ENCODE data around the gene TSGA10.

TSGA10 gene

GRCh38 chr2:99183025-99183424, 28.3 kb upstream of the TSGA10 start:
- DNase-seq (ENCODE audit: low read depth, low spot score) = no peak

DNA sequence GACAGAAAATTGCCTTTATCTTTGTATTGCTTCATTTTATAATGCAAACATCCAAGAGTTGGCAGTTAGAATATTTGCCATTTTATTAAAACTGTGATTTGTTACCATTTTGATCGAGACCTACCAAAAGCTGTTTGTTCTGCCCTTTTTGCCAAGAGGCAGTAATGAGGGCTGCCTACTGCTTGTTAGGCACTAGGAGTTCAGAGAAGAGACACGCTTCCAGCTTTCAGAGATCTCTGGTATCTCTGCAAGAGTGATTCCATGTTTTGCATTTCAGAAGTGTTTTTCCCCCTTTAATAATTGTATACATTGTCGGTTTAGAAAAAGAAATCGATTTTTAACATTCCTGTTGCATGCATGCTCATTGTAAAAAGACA, 26.9 kb upstream of the TSGA10 start:
- no peaks in the 10 kb centered on the region for H3K9me3 ChIP-seq (ENCODE audit: control insufficient read depth, insufficient read depth, low read length)
- peak overlapping the region; percentile 81; the same call in 1 of the 2 replicates for H3K4me3 ChIP-seq (ENCODE audit: low read length)
- no peaks in the 10 kb centered on the region for H3K36me3 ChIP-seq (ENCODE audit: control insufficient read depth, insufficient read depth, low read length)
- no peak for DNase-seq (ENCODE audit: low read depth, low spot score)
- no peak overlapping the region for H3K27ac ChIP-seq (ENCODE audit: low read length)
- WGBS (ENCODE audit: insufficient coverage, insufficient read length) = no CpG with 5 or more reads among the region's 4 CpGs
- H3K4me1 ChIP-seq (ENCODE audit: control insufficient read depth, insufficient read depth, low read length) = no peaks in the 10 kb centered on the region; the same call in 1 of the 2 replicates
- H3K27me3 ChIP-seq (ENCODE audit: control insufficient read depth, insufficient read depth, low read length) = no peaks in the 10 kb centered on the region

More at GRCh38 chr2:99183025-99183424, 28.3 kb upstream of the TSGA10 start:
- no peaks in the 10 kb centered on the region for H3K27me3 ChIP-seq (ENCODE audit: control insufficient read depth, insufficient read depth, low read length)
- H3K4me3 ChIP-seq (ENCODE audit: low read length) = no peak overlapping the region
- WGBS (ENCODE audit: insufficient coverage, insufficient read length) = no CpG with 5 or more reads among the region's 3 CpGs
- no peak overlapping the region for H3K27ac ChIP-seq (ENCODE audit: low read length)
- H3K4me1 ChIP-seq (ENCODE audit: control insufficient read depth, insufficient read depth, low read length) = no peaks in the 10 kb centered on the region; the same call in 1 of the 2 replicates
- H3K36me3 ChIP-seq (ENCODE audit: control insufficient read depth, insufficient read depth, low read length) = no peaks in the 10 kb centered on the region
- H3K9me3 ChIP-seq (ENCODE audit: control insufficient read depth, insufficient read depth, low read length) = no peaks in the 10 kb centered on the region; the same call in 1 of the 2 replicates

GRCh38 chr2:99180755-99181623, 26.2 kb upstream of the TSGA10 start, which contains the start of the genes MITD1 and MRPL30:
TSS of gene MITD1 (minus strand) at chr2:99181058. CDS start at chr2:99180981, 77 bp downstream.
TSS of gene MRPL30 (plus strand) at chr2:99181184. CDS start at chr2:99186204, 5,020 bp downstream.
- Histone ChIP-seq H3K27ac (ENCODE audit: low read length) (no peak within 1 kb of the TSS), H3K36me3 (ENCODE audit: control insufficient read depth, insufficient read depth, low read length) (no peaks in the 10 kb centered on the region), H3K4me3 (ENCODE audit: low read length) (peak within 1 kb of the TSS; percentile 81; the same call in 1 of the 2 replicates), H3K27me3 (ENCODE audit: control insufficient read depth, insufficient read depth, low read length) (no peaks in the 10 kb centered on the region), H3K9me3 (ENCODE audit: control insufficient read depth, insufficient read depth, low read length) (no peaks in the 10 kb centered on the region), H3K4me1 (ENCODE audit: control insufficient read depth, insufficient read depth, low read length) (no peaks in the 10 kb centered on the region; the same call in 1 of the 2 replicates)
- DNase-seq (ENCODE audit: low read depth, low spot score) = peak; percentile 92
- no CpG with 5 or more reads among the region's 39 CpGs for WGBS (ENCODE audit: insufficient coverage, insufficient read length)

DNA sequence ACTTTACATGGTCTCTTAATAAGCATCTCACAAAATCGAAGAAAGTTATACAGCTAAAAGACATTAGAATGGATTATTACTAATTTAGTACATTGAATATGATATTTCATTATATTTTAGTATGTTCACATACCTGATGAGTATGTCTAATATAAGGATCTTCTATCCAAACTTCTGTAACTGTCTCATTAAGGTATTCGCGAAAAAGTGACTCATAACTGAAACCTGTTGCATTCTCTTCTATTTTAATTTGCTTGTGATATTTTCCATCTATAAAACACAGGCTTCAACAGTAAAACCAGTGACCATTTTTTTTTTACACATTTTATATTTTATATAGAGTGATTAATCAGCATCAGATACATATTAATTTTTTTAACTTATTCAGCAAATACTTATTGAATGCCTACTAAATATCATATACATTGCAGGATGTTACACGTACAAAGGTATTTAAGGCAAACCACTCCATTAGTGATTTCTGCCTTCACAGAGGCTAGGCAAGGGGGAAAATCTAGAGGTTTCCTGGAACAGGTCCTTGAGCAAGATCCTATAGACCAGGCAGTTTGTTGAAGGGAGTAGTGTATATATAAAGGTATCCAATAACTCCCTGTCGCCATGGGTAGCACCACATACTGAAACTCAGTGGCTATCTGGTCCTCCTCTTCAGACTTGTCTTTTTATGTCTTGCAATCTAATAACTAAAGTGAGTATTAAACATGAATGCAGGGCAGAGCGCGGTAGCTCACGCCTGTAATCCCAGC, 16.8 kb upstream of the TSGA10 start:
- Histone ChIP-seq H3K36me3 (ENCODE audit: control insufficient read depth, insufficient read depth, low read length) (no peaks in the 10 kb centered on the region; the same call in 1 of the 2 replicates), H3K9me3 (ENCODE audit: control insufficient read depth, insufficient read depth, low read length) (no peaks in the 10 kb centered on the region), H3K27me3 (ENCODE audit: control insufficient read depth, insufficient read depth, low read length) (no peaks in the 10 kb centered on the region; the same call in 1 of the 2 replicates), H3K27ac (ENCODE audit: low read length) (no peak overlapping the region), H3K4me3 (ENCODE audit: low read length) (no peak overlapping the region), H3K4me1 (ENCODE audit: control insufficient read depth, insufficient read depth, low read length) (no peaks in the 10 kb centered on the region)
- DNase-seq (ENCODE audit: low read depth, low spot score) = no peak
- no CpG with 5 or more reads among the region's 8 CpGs for WGBS (ENCODE audit: insufficient coverage, insufficient read length)

- no peak for DNase-seq (ENCODE audit: low read depth, low spot score)
- H3K36me3 ChIP-seq (ENCODE audit: control insufficient read depth, insufficient read depth, low read length) = no peaks in the 10 kb centered on the region; the same call in 1 of the 2 replicates
- H3K4me1 ChIP-seq (ENCODE audit: control insufficient read depth, insufficient read depth, low read length) = no peaks in the 10 kb centered on the region
- H3K27ac ChIP-seq (ENCODE audit: low read length) = no peak overlapping the region
- no peak overlapping the region for H3K4me3 ChIP-seq (ENCODE audit: low read length)
- no peaks in the 10 kb centered on the region; the same call in 1 of the 2 replicates for H3K27me3 ChIP-seq (ENCODE audit: control insufficient read depth, insufficient read depth, low read length)
- H3K9me3 ChIP-seq (ENCODE audit: control insufficient read depth, insufficient read depth, low read length) = no peaks in the 10 kb centered on the region
- WGBS (ENCODE audit: insufficient coverage, insufficient read length) = no CpG with 5 or more reads among the region's 1 CpG
Observed at GRCh38 chr2:99169534-99169933, 14.8 kb upstream of the TSGA10 start.

- Histone ChIP-seq H3K9me3 (ENCODE audit: control insufficient read depth, insufficient read depth, low read length) (no peaks in the 10 kb centered on the region), H3K4me3 (ENCODE audit: low read length) (no peak overlapping the region), H3K36me3 (ENCODE audit: control insufficient read depth, insufficient read depth, low read length) (no peaks in the 10 kb centered on the region; the same call in 1 of the 2 replicates), H3K27ac (ENCODE audit: low read length) (no peak overlapping the region), H3K27me3 (ENCODE audit: control insufficient read depth, insufficient read depth, low read length) (no peaks in the 10 kb centered on the region; the same call in 1 of the 2 replicates), H3K4me1 (ENCODE audit: control insufficient read depth, insufficient read depth, low read length) (no peaks in the 10 kb centered on the region)
- no CpG with 5 or more reads among the region's 5 CpGs for WGBS (ENCODE audit: insufficient coverage, insufficient read length)
- DNase-seq (ENCODE audit: low read depth, low spot score) = no peak
Observed at GRCh38 chr2:99166218-99166617, 11.5 kb upstream of the TSGA10 start.

- H3K27ac ChIP-seq (ENCODE audit: low read length) = no peak overlapping the region
- WGBS (ENCODE audit: insufficient coverage, insufficient read length) = no CpG with 5 or more reads among the region's 4 CpGs
- H3K27me3 ChIP-seq (ENCODE audit: control insufficient read depth, insufficient read depth, low read length) = no peaks in the 10 kb centered on the region
- no peak overlapping the region for H3K4me3 ChIP-seq (ENCODE audit: low read length)
- no peaks in the 10 kb centered on the region for H3K4me1 ChIP-seq (ENCODE audit: control insufficient read depth, insufficient read depth, low read length)
- H3K9me3 ChIP-seq (ENCODE audit: control insufficient read depth, insufficient read depth, low read length) = no peaks in the 10 kb centered on the region
- DNase-seq (ENCODE audit: low read depth, low spot score) = no peak
- no peaks in the 10 kb centered on the region; the same call in 1 of the 2 replicates for H3K36me3 ChIP-seq (ENCODE audit: control insufficient read depth, insufficient read depth, low read length)
Observed at GRCh38 chr2:99159594-99159993, 4.9 kb upstream of the TSGA10 start.

DNA sequence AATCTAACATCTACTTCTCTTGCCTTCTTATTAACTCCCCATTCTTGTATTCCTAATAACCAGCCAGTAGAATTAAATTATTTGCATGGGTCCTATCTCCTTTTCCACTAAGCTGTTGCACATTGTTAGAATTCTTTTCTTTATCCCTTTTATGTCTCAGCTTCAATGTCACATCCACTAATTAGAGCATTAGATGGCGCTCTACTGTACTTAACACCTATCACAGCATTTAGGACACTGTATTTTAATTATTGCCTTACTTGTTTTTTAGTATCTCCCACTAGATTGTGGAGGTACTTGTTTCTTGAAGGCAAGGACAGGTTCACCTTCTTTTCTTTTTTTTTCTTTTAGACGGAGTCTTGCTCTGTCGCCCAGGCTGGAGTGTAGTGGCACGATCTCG, 3.9 kb upstream of the TSGA10 start:
- no peaks in the 10 kb centered on the region for H3K27me3 ChIP-seq (ENCODE audit: control insufficient read depth, insufficient read depth, low read length)
- no CpG with 5 or more reads among the region's 5 CpGs for WGBS (ENCODE audit: insufficient coverage, insufficient read length)
- H3K27ac ChIP-seq (ENCODE audit: low read length) = no peak overlapping the region
- H3K36me3 ChIP-seq (ENCODE audit: control insufficient read depth, insufficient read depth, low read length) = no peaks in the 10 kb centered on the region; the same call in 1 of the 2 replicates
- no peak overlapping the region for H3K4me3 ChIP-seq (ENCODE audit: low read length)
- H3K4me1 ChIP-seq (ENCODE audit: control insufficient read depth, insufficient read depth, low read length) = no peaks in the 10 kb centered on the region
- no peaks in the 10 kb centered on the region for H3K9me3 ChIP-seq (ENCODE audit: control insufficient read depth, insufficient read depth, low read length)
- DNase-seq (ENCODE audit: low read depth, low spot score) = no peak

GRCh38 chr2:99156891-99157290, 2.1 kb upstream of the TSGA10 start:
- no CpG with 5 or more reads among the region's 1 CpG for WGBS (ENCODE audit: insufficient coverage, insufficient read length)
- no peak overlapping the region for H3K27ac ChIP-seq (ENCODE audit: low read length)

DNA sequence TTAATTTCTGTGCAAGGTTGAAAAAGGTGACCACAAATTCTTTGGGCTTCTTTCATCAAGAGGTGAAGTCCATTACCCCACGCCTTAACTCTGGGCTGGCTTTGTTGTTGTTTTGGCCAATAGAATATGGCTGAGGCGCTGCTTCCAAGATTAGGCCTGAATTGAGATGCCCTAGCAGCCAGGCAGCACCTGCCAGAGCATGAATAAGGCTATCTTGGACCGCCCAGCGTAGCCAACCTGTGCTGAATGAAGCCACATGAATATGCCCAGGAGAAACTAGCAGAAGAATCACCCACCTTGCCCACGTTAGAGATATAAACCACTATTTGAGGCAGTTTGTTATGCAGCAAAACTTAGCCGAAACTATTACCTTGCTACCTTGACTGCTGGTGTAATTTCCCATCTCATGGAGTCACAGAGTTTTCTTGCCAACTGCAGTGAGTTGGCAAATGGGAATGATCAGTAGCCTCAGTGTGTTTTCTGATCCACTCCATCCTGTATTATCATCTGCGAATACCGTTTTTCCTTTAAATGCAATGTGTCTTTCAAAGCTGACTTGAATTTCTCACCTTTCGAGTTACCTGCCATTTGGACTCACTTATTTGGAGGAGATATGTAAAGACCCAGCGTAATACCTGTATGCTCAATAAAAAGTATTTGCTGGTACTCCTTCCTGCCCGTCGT, 679 bp downstream of the TSGA10 start:
- H3K4me1 ChIP-seq (ENCODE audit: control insufficient read depth, insufficient read depth, low read length) = no peaks in the 10 kb centered on the region
- no peaks in the 10 kb centered on the region for H3K9me3 ChIP-seq (ENCODE audit: control insufficient read depth, insufficient read depth, low read length)
- H3K27me3 ChIP-seq (ENCODE audit: control insufficient read depth, insufficient read depth, low read length) = no peaks in the 10 kb centered on the region
- no peak overlapping the region for H3K27ac ChIP-seq (ENCODE audit: low read length)
- DNase-seq (ENCODE audit: low read depth, low spot score) = no peak
- peak overlapping the region; percentile 87; the same call in 1 of the 2 replicates for H3K4me3 ChIP-seq (ENCODE audit: low read length)
- no CpG with 5 or more reads among the region's 12 CpGs for WGBS (ENCODE audit: insufficient coverage, insufficient read length)
- no peaks in the 10 kb centered on the region for H3K36me3 ChIP-seq (ENCODE audit: control insufficient read depth, insufficient read depth, low read length)

More at GRCh38 chr2:99156891-99157290, 2.1 kb upstream of the TSGA10 start:
- H3K4me1 ChIP-seq (ENCODE audit: control insufficient read depth, insufficient read depth, low read length) = no peaks in the 10 kb centered on the region
- no peak overlapping the region for H3K4me3 ChIP-seq (ENCODE audit: low read length)
- no peaks in the 10 kb centered on the region for H3K36me3 ChIP-seq (ENCODE audit: control insufficient read depth, insufficient read depth, low read length)
- no peaks in the 10 kb centered on the region for H3K27me3 ChIP-seq (ENCODE audit: control insufficient read depth, insufficient read depth, low read length)
- no peaks in the 10 kb centered on the region for H3K9me3 ChIP-seq (ENCODE audit: control insufficient read depth, insufficient read depth, low read length)
- no peak for DNase-seq (ENCODE audit: low read depth, low spot score)

Data from iPS DF 6.9 (cell line).